Measurements from ENCODE around the gene GRB14.
"Not testable (repeated sequence)": the region's sequence is repeated elsewhere in the genome, so short reads cannot be mapped to it uniquely, and the experiment has no call there.

Gene GRB14

DNA sequence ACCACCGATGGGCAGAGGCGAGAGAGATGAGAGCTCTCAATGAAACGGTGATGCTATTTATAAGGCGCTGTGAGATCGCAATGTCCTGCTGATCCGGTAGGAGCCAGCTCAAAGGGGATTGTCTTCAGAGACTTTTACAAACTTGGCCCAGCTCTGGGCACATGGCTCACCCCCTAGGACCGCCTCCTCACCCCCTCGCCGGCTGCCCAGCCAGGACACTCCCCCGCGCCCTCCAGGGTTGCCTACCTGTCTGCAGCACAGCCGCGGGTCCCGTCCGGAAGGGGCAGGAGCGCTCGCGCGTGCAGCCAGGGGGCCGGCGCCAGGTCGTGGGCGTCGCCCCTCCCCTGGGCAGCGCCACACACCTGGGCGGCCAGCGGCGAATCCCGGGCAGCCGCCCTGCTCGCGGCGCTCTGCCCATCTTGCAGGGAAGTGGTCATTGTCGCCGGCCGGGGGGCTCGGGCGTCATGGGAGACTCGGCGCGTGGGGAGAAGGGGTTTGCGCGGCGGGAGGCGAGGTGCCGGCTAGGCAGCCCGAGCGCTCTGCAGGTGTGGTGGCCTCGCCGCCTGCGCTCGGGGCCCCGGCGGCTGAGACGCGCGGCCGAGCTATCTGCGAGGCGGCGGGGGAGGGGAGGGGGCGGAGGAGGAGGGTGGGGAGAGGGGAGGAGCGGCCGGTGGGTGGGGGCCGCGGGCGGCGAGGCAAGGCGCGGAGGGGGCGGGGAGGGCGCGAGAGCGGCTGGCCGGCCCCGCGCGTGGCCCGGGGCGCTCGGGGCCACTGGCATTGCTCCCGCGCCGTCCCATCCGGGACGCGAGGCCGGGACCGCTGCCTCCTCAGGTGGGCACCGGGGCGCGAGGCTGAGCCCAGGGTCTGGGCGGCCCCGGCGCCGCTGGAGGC, at the start of gene GRB14:
Gene GRB14, minus strand, starts transcription at position 610 of the 891 bp plus-strand sequence. Its CDS starts 173 bp downstream, at position 437.
- DNase-seq = no peak

GRCh38 chr2:164669291-164669690, 48.0 kb upstream of the GRB14 start:
- DNase-seq = no peak

DNA sequence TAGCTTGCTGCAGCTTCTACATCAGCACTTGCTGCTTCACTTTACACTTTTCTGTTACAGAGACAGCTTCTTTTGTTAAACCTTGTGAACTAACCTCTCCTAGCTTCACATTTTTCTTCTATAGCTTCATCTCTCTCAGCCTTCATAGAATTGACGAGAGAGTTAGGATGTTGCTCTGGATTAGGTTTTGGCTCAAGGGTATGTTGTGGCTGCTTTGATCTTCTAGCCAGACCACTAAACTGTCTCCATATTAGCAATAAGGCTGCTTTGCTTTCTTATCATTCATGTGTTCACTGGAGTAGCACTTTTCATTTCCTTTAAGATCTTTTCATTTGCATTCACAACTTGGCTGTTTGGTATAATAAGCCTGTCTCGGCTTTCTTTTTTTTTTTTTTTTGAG, 46.3 kb upstream of the GRB14 start:
- no peak for DNase-seq

DNA sequence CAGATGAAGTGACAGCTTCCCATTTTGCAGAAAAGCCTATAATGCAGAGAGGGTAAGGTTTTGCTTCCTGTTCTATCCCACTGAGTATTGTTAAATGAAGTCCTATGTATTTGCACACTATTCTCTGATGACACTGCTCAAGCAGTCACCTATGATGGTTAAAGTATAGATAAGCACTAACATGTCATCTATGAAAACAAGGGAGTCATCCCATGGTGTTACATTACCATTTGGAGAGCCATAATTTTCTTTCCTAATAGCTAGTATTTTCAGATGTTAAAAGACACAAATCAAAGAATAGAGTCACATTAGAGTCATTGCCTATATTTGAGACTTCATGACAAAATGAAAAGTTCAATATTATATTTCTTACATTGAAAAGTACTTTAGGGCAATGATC, 42.8 kb upstream of the GRB14 start:
- DNase-seq = no peak

DNA sequence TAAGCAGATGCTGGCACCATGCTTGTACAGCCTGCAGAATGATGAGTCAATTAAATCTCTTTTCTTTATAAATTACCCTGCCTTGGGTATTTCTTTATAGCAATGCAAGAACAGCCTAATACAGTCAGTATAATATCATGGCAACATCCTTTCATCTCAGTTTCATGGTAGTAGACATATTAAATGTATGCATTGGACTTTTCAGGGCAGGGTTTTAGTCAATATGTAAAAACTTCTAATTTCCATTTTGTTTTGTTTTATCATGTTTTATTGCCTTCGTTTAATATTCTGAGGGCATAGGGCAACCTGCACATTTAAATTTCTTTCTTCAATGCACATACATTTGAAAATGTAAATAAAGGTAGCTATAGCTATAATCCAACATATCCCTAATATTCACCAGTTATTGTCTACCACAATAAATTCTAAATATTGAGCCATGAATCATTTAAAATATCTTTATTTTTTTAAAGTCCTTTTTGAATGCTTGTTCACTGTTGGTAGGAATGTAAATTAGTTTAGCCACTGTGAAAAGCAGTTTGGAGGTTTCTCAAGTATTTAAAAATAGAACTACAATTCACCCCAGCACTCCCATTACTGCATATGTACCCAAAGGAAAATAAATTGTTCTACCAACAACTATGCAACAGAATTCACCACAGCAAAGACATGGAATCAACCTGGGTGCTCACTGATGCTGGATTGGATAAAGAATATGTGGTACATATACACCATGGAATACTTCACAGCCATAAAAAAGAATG, 41.8 kb upstream of the GRB14 start:
- DNase-seq = no peak

DNA sequence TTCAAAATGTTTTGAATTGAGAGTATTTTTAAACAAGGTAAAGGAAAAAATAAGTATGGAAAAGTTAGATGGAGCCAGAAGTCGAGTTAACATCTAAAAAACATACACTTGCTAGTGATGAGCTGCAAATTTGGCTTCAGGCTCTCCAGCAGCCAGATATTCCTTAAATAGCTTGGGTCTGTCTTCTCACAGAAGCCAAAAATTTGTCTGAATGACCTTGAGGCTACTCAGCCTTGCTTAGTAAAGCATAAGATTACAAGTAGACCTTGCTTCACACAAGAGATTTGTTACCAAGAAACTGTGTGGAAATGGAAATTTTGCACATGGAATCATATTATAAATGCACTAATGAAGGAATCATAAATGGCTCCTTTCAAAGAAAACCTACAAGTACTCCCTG, 40.8 kb upstream of the GRB14 start:
- no peak for DNase-seq

DNA sequence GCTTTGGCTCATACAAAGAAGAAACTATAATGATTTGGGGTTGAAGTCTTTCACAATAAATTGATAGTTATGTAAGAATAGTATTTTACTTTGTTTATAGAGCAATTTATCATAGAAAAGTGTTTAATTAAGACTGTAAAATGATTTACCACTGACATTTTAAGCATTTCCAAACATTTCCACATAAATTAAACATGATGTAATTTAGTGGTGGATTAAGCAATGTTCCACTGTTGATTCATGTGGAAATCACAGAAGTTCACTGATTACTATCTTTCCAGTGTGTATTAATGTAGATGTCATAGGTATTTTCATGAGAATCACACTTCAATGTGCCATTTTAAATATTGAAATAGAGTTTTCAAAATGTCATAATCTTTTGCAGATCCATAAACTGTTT, 40.1 kb upstream of the GRB14 start:
- no peak for DNase-seq

DNA sequence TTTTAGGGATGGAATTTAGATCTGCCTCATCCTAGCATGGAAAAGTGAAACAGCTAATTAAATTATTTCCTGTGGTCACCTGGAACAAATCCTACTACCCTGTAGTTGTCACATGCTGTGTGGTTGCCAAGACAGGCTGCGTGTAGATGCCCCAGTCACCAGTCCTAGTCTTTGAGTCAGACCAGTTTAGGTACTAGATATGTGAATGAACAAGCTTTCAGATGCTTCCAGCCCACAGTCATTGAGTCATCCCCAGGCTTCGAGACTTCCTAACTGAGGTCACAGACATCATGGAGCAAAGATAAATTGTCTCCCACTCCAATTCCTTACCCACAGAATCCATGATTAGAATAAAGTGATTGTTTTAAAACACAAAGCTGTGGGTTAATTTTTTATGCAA, 35.8 kb upstream of the GRB14 start:
- no peak for DNase-seq

- no peak for DNase-seq
These were observed 34.5 kb upstream of the GRB14 start for GRCh38 chr2:164655750-164656149.

DNA sequence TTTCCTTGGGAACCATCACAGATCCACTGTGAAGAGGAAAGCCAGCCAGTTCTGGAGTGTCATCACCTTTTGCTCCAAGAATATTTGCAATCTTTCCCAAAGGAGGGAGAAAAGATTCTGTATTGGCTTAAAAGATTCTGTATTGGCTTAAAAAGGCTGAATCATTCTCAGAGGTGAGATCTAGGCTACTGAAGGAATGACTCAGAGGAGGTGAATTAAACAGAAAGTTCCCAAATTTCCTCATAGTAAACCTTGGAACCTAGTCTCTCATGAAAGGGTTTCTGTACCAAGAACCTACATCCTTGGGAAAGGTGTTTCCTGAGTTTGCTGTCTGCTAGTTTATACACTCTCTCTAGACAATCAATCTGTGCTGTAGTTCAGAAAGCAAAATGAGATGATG, 34.1 kb upstream of the GRB14 start:
- DNase-seq = no peak

DNA sequence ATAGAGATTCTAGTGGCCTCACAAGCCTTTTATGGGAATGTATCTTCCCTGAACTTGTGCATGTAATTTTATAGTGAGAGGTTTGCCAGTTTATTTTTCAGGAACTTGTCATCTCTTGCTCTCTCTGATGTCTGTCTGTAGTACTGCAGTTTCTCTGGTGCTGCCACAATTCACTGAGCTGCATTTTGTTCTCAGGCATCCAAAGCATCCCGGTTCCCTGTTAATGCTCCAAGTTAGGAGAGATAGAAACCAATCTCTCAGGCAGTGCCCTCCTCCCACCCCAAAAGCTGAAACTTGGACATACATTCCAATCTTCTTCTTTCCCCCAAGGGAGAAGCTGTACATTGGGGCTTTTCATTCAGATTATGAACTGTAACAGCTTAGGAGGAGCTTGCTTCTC, 30.1 kb upstream of the GRB14 start:
- no peak for DNase-seq

DNA sequence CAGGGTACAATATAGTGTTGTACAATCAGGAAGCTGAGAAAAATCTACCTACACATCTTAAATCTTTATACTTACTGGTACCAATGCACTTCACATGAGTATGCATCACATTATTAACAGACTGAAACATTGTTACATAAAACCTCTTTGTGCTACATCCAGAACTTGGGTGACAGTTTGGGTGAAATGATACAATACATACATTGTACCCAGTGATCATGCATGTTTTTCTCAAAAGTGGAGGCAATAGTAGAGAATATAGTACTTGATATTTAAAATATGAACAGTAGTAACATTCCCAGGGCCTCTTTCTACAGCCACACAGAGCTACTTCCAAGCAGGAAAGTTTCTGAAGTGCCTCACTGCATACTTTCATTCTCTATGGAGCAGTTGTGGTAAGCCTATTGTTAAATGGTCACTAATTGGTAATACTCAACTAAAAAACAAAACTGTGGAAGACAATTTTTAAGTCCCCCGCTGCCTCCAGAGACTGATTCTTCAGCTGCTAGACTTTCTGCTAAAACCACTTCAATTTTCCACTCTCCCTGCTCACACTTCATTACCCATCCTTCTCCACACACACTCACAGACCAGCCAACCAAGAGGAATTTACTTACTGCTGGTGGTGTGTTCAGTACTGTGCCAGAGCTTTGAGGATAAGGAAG, 22.9 kb upstream of the GRB14 start:
- no peak for DNase-seq

DNA sequence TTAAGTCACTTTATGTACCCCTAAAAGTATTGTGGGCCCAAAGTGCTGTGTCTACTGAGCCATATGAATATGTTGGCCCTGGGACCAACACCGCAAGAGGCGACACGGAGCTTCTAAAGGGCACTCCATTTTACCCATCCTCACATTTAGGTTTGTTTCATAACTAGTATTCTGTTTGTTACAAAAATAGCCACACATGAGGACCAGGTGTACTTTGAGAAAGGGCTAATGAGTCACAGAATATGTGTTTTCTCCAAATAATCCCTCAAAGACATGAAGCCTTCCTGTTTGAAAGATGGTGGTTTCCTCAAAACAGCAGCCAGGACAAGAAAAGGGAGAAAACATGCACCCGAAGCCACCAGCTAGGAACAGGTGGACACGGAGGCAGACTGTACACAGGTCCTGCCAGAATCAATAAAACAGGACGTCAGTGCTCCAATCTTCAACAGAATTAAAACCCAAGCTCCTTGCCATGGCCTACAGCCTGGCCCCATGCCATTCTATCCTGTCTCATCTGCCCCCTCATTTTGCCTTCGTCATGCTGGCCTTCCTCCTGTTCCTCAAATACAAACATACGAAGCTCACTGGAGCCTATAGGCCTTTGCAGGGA, 21.8 kb upstream of the GRB14 start:
- DNase-seq = no peak

GRCh38 chr2:164642268-164642667, 21.0 kb upstream of the GRB14 start:
- no peak for DNase-seq

GRCh38 chr2:164628319-164628718, 7.0 kb upstream of the GRB14 start:
- DNase-seq = not testable (repeated sequence)

DNA sequence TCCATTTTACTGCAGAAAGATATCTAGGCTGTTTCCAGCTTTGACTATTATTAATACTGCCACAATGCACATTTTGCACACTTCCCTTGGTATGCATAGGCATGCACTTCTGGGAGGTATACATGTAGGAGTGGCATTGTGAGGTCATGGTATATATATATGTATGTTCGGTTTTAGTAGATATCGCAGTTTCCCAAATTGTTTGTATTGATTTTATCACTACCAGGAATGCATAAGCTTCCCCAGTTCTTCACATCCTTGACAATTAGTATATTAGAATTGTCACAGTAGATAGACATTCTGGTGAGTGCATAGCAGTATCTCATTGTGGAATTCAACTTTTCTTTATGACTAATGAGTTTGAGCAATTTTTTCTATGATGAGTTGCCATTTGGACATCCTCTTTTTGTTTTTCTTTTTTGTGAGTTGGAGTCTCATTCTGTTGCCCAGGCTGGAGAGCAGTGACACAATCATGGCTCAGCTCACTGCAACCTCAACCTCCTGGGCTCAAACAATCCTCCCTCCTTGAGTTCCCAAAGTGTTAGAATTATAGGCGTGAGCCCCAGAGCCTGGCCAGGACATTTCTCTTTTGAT, 4.2 kb upstream of the GRB14 start:
- no peak for DNase-seq

- DNase-seq = no peak
These were observed 3.0 kb upstream of the GRB14 start for GRCh38 chr2:164624316-164624715.

GRCh38 chr2:164622338-164623106, 1.2 kb upstream of the GRB14 start:
- DNase-seq = no peak

- DNase-seq = no peak
These were observed 453 bp upstream of the GRB14 start for GRCh38 chr2:164621764-164622105.

DNA sequence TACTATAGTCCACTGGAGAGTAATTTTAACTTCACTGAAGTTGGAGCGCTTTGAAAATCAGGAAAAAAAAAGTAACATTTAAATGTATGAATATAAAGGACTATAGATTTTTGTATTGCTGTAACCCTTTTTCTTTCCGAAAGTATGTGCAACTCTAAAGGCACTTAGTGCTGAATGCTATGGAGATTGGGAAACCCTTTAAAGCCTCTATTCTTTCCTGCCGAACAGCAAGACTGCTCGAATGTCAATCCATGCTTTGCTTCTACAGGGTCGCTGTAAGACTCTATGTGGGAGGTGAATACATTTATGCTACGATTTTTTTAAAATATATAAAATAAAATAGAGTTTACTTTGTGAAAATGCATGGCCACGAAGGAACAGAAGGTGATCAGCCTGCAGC, 825 bp downstream of the GRB14 start:
- no peak for DNase-seq

- no peak for DNase-seq
These were observed 3.8 kb downstream of the GRB14 start for GRCh38 chr2:164617466-164617865.

GRCh38 chr2:164613321-164613982, 7.8 kb downstream of the GRB14 start:
- no peak for DNase-seq

Data from CD4-positive, alpha-beta T cell treated with Interleukin-1 beta for 1 hour (primary cell).